Gastrocnemius medialis (tissue), 4 donors: ENCODE measurements around the gene TADA3. TPM values are rescaled to one million over a fixed set of nuclear protein-coding genes. Genes with fewer than 3 reads are reported as not detected.
A peak's percentile ranks its signal among the peaks of the same experiment; 100 is the strongest.
"Not testable (repeated sequence)": the region's sequence is repeated elsewhere in the genome, so short reads cannot be mapped to it uniquely, and the experiment has no call there.

Experiments used
- ATAC-seq, 2 donors: fragments of 150-250 bp; one replicate each; pipeline ENCODE4 v1.9.1; 2016
- DNase-seq, 2 donors: peaks; one replicate each; pipeline ENCODE4 v3.0.0-alpha.2; 2019
- H3K27ac ChIP-seq, 4 donors: fragments of 200-600 bp; sonication (generic); 1 replicate in 1 of 4; 2 replicates in 3 of 4; pipeline ENCODE4 v1.5.1; 2016 to 2018; ENCODE audit warnings: mild to moderate bottlenecking in 2 of 4, moderate library complexity in 1 of 4
- H3K27me3 ChIP-seq, 3 donors: fragments of 200-600 bp; sonication (generic) in 2 of 3; 1 replicate in 1 of 3; 2 replicates in 2 of 3; pipeline versions ENCODE4 v1.5.1 to v1.6.0; 2016 to 2019; ENCODE audit warnings: mild to moderate bottlenecking in 1 of 3, moderate library complexity in 1 of 3
- H3K36me3 ChIP-seq, 2 donors: fragments of 200-600 bp; sonication (generic) in 1 of 2; one replicate each; pipeline ENCODE4 v1.5.1; 2017 to 2018
- H3K4me1 ChIP-seq, 2 donors: fragments of 200-600 bp; sonication (generic) in 1 of 2; one replicate each; pipeline ENCODE4 v1.5.1; 2016 to 2017; ENCODE audit warnings: mild to moderate bottlenecking in 2 of 2
- H3K4me3 ChIP-seq, 4 donors: fragments of 200-600 bp; sonication (generic) in 3 of 4; 1 replicate in 1 of 4; 2 replicates in 3 of 4; pipeline ENCODE4 v1.5.1; 2016 to 2019; ENCODE audit warnings: mild to moderate bottlenecking in 2 of 4
- H3K9me3 ChIP-seq, 3 donors: fragments of 200-600 bp; sonication (generic) in 2 of 3; 1 replicate in 1 of 3; 2 replicates in 2 of 3; pipeline ENCODE4 v1.5.1; 2016 to 2019
- CTCF ChIP-seq, 5 experiments: fragments of 450-650 bp in 3 of 5; fragments of 200-600 bp in 2 of 5; sonication (generic) in 2 of 5; IDR thresholded peaks in 4 of 5; conservative IDR thresholded peaks in 1 of 5; 1 replicate in 4 of 5; 2 replicates in 1 of 5; pipeline ENCODE4 v1.5.1; 2016 to 2019; ENCODE audit warnings: antibody characterized with exemption in 5 of 5, mild to moderate bottlenecking in 3 of 5, moderate library complexity in 3 of 5
- POLR2A ChIP-seq, 2 donors: fragments of 450-650 bp; IDR thresholded peaks; one replicate each; pipeline ENCODE4 v1.6.1; 2017; ENCODE audit warnings: antibody characterized with exemption in 2 of 2, mild to moderate bottlenecking in 2 of 2, moderate library complexity in 2 of 2
- in situ Hi-C, 4 donors: fragments of 200-750 bp; cut with MboI; loops; one replicate each; pipeline versions ENCODE4 v1.15.0 to v1.8.0; 2017; ENCODE audit warnings: low sequenced_read_pairs in 4 of 4
- intact Hi-C: fragments of 100-400 bp; cut with DNase I; formaldehyde crosslinking; loops from one replicate; pipeline ENCODE4 v1.15.1; 2023; ENCODE audit warnings: low total_unique reads
- total RNA-seq, 4 donors: library from RNA; depleted of rRNA; stranded (reverse); fragments of >200 nt; gene quantifications; one replicate each; pipeline versions ENCODE4 v1.1.0 to v1.2.3, GENCODE V29; 2016

TADA3 gene
- total RNA-seq, 4 donors from 2014 or later: 58.1 to 83.5 (median 66.7) TPM

- Histone ChIP-seq H3K9me3 (no peaks in the 10 kb centered on the region), H3K4me3 (no peak overlapping the region), H3K27me3 (no peaks in the 10 kb centered on the region), H3K36me3 (peaks cover 0 to 38% of the 10 kb centered on the region in 2 donors), H3K27ac (no peak overlapping the region), H3K4me1 (no peaks in the 10 kb centered on the region)
- DNase-seq: no peak
- intact Hi-C loops (no loop called here), in situ Hi-C loops (no loop called here)
- TF ChIP-seq POLR2A (IDR thresholded peaks at IDR 0.05): no peak
- no peak for TF ChIP-seq CTCF (IDR thresholded peaks at IDR 0.05 in 4 of 5, conservative IDR thresholded peaks at IDR 0.05 in 1 of 5)
- ATAC-seq: no peak
Measured at GRCh38 chr3:9779075-9779593, 13.1 kb downstream of the TADA3 start.

- Histone ChIP-seq H3K27me3 (no peaks in the 10 kb centered on the region), H3K4me3 (no peak overlapping the region), H3K9me3 (no peaks in the 10 kb centered on the region), H3K4me1 (no peaks in the 10 kb centered on the region), H3K27ac (no peak overlapping the region), H3K36me3 (peaks cover 0 to 30% of the 10 kb centered on the region in 2 donors)
- intact Hi-C loops (no loop called here), in situ Hi-C loops (no loop called here)
- TF ChIP-seq POLR2A (IDR thresholded peaks at IDR 0.05): no peak
- TF ChIP-seq CTCF (IDR thresholded peaks at IDR 0.05 in 4 of 5, conservative IDR thresholded peaks at IDR 0.05 in 1 of 5): no peak
- DNase-seq (no peak), ATAC-seq (peak in 1 of 2 donors; percentile 40)
Measured at GRCh38 chr3:9778143-9779074, 13.9 kb downstream of the TADA3 start.

GRCh38 chr3:9777694-9778021 lies 14.6 kb downstream of the TADA3 start:
- no peak overlapping the region for H3K4me3 ChIP-seq
- intact Hi-C loops (no loop called here), in situ Hi-C loops (no loop called here)
- no peak for ATAC-seq
- H3K4me1 ChIP-seq: no peaks in the 10 kb centered on the region
- peaks cover 0 to 23% of the 10 kb centered on the region in 2 donors for H3K36me3 ChIP-seq
- H3K27ac ChIP-seq: no peak overlapping the region
- no peak for DNase-seq
- H3K9me3 ChIP-seq: no peaks in the 10 kb centered on the region
- TF ChIP-seq POLR2A (IDR thresholded peaks at IDR 0.05) (no peak), CTCF (IDR thresholded peaks at IDR 0.05 in 4 of 5, conservative IDR thresholded peaks at IDR 0.05 in 1 of 5) (no peak)
- no peaks in the 10 kb centered on the region for H3K27me3 ChIP-seq

- in situ Hi-C loops (no loop called here), intact Hi-C loops (no loop called here)
- H3K9me3 ChIP-seq: no peaks in the 10 kb centered on the region
- H3K27me3 ChIP-seq: no peaks in the 10 kb centered on the region
- H3K4me3 ChIP-seq: no peak overlapping the region
- DNase-seq: no peak
- no peak overlapping the region for H3K27ac ChIP-seq
- peaks cover 0 to 17% of the 10 kb centered on the region in 2 donors for H3K36me3 ChIP-seq
- no peak for ATAC-seq
- H3K4me1 ChIP-seq: no peaks in the 10 kb centered on the region
- TF ChIP-seq CTCF (IDR thresholded peaks at IDR 0.05 in 4 of 5, conservative IDR thresholded peaks at IDR 0.05 in 1 of 5) (no peak), POLR2A (IDR thresholded peaks at IDR 0.05) (no peak)
Measured at GRCh38 chr3:9776896-9777693, 15.2 kb downstream of the TADA3 start.

- ATAC-seq, H3K27me3 ChIP-seq, H3K4me3 ChIP-seq, in situ Hi-C loops, DNase-seq, H3K9me3 ChIP-seq, H3K36me3 ChIP-seq, intact Hi-C loops: not testable (repeated sequence)
- Histone ChIP-seq H3K4me1 (peaks cover 9 to 11% of the 10 kb centered on the region in 2 donors), H3K27ac (peak overlapping the region in 3 of 4 donors; percentile 78 to 80 (median 78))
Measured at GRCh38 chr3:9771007-9771406, 21.3 kb downstream of the TADA3 start.
